Panc1 (cell line): ENCODE data around the gene PEX16. TPM values are rescaled to one million over a fixed set of nuclear protein-coding genes. Genes with fewer than 3 reads are reported as not detected.

ENCODE experiments used
- ATAC-seq: fragments of 200-7000 bp; cut with Tn5 transposase; 2 replicates; pipeline ENCODE4 v1.9.1; 2020; ENCODE audit warnings: mild to moderate bottlenecking, moderate library complexity
- BruUV-seq: library from RNA; stranded (reverse); fragments of 400-500 nt; replicated peaks from 2 replicates; lab custom pipeline; 2021; lab: Mats Ljungman, UMichigan
- CTCF ChIA-PET: fragments of 300-600 bp; sonication (Branson Sonifier 250); formaldehyde crosslinking; loops from one replicate; lab custom pipeline; 2022; ENCODE audit warnings: antibody characterized with exemption; lab: Charles Lee
- POLR2A ChIA-PET: fragments of 300-600 bp; sonication (Branson Sonifier 250); formaldehyde crosslinking; loops from one replicate; lab custom pipeline; 2022; ENCODE audit warnings: antibody characterized with exemption; lab: Charles Lee
- DNase-seq: peaks from one replicate; pipeline ENCODE4 v3.0.0-alpha.2; 2010; ENCODE audit warnings: low read depth, low spot score
- H3K27ac ChIP-seq: 2 replicates; pipeline ENCODE4 v1.5.1; 2011; ENCODE audit warnings: mild to moderate bottlenecking, low read length, inconsistent platforms
- H3K27me3 ChIP-seq: fragments of 200-500 bp; sonication (Bioruptor generic); 2 replicates; pipeline ENCODE4 v1.6.0; 2014; ENCODE audit warnings: low read length, inconsistent platforms; ENCODE audit not compliant: control insufficient read depth, insufficient read depth
- H3K36me3 ChIP-seq: fragments of 200-500 bp; sonication (Bioruptor generic); 2 replicates; pipeline ENCODE4 v1.5.1; 2014; ENCODE audit warnings: inconsistent platforms, mild to moderate bottlenecking, low read length, moderate library complexity; ENCODE audit not compliant: control insufficient read depth, insufficient read depth
- H3K4me1 ChIP-seq: 2 replicates; pipeline ENCODE4 v1.5.1; 2011; ENCODE audit warnings: inconsistent platforms, mild to moderate bottlenecking, low read length, moderate library complexity; ENCODE audit not compliant: control insufficient read depth, insufficient read depth
- H3K4me3 ChIP-seq, 2 experiments: 2 replicates each; pipeline ENCODE4 v1.5.1; 2011 to 2012; ENCODE audit warnings: low read depth in 2 of 2, low read length in 2 of 2, mild to moderate bottlenecking in 2 of 2, inconsistent platforms in 1 of 2, moderate library complexity in 1 of 2
- H3K9me3 ChIP-seq: fragments of 200-500 bp; sonication (Bioruptor generic); 2 replicates; pipeline ENCODE4 v1.5.1; 2014; ENCODE audit warnings: low read depth, mild to moderate bottlenecking, inconsistent platforms, low read length, moderate library complexity; ENCODE audit not compliant: control insufficient read depth, insufficient read depth
- CTCF ChIP-seq: fragments of 450-650 bp; IDR thresholded peaks from 2 replicates; pipeline ENCODE4 v1.5.1; 2017; ENCODE audit warnings: mild to moderate bottlenecking
- POLR2AphosphoS5 ChIP-seq: IDR thresholded peaks from 2 replicates; pipeline ENCODE4 v1.6.1; 2012; ENCODE audit warnings: mild to moderate bottlenecking, low read depth, low read length, moderate library complexity
- REST ChIP-seq, 2 experiments: IDR thresholded peaks; 2 replicates each; pipeline ENCODE4 v1.6.1; 2011 to 2012; ENCODE audit warnings: low read depth in 2 of 2, control low read depth in 1 of 2, low read length in 1 of 2, mild to moderate bottlenecking in 1 of 2, moderate library complexity in 1 of 2; ENCODE audit not compliant: insufficient read depth in 1 of 2
- SIN3A ChIP-seq: IDR thresholded peaks from 2 replicates; pipeline ENCODE4 v1.6.1; 2012; ENCODE audit warnings: low read depth, mild to moderate bottlenecking, low read length, moderate library complexity, borderline replicate concordance; ENCODE audit not compliant: insufficient read depth
- TCF7L2 ChIP-seq: IDR thresholded peaks from 2 replicates; pipeline ENCODE4 v1.6.1; 2011; ENCODE audit warnings: mild to moderate bottlenecking, low read depth, low read length, inconsistent platforms
- in situ Hi-C: cut with HindIII; loops from 2 replicates; pipeline ENCODE4 v1.10.0; 2016; ENCODE audit warnings: low sequenced_read_pairs, low pct_unique_long_range_greater_than_20kb
- intact Hi-C: fragments of 100-400 bp; cut with micrococcal nuclease; formaldehyde crosslinking; loops from one replicate; pipeline ENCODE4 v1.10.0; 2022; ENCODE audit not compliant: unreplicated experiment
- total RNA-seq: library from RNA; stranded (reverse); gene quantifications from one replicate; pipeline ENCODE4 v1.2.1, GENCODE V29; 2021; ENCODE audit not compliant: unreplicated experiment

PEX16 gene
- total RNA-seq, 1 experiment from 2014 or later: 37.5 TPM

DNA sequence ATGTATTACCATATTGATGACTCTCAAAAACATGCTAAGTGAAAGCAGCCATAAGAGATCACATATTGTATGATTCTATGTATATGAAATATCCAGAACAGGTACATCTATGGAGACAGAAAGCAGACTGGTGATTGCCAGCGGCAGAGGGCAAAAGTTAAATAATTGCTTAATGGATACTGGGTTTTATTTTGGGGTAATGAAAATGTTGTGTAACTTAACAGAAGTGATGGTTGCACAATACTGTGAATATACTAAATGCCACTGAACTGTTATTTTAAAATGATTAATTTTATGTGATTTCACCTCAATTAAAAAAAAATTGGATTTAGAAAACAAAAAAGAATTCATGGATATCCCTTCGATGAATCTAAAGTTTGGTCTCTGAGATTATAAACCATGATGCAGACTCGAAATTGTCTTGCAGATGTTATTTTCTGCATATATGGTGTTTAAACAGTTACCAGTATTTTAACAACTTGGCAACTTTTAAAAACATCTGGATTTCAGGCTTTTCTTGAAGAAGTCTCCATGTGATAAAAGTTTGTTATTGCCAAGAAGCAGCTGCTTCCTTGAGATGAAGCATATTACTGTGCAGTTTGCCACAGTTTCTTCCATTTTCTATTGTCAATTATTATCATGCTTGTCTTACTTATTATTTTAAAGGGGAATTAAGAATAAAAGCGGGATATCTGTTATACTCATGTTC, 42.9 kb upstream of the PEX16 start:
- peaks cover 10% of the 10 kb centered on the region for H3K36me3 ChIP-seq
- no TSS peak for BruUV-seq
- ATAC-seq (no peak), DNase-seq (no peak)
- TF ChIP-seq TCF7L2 (no peak), SIN3A (no peak), POLR2AphosphoS5 (no peak), CTCF (no peak), REST (IDR thresholded peaks at IDR 0.05; ENCODE audit: insufficient read depth in 1 of 2, low read depth in 2 of 2, low read length in 1 of 2) (no peak)
- ChIA-PET CTCF (no interaction called here), POLR2A (no interaction called here)
- H3K27me3 ChIP-seq: no peaks in the 10 kb centered on the region
- no peak overlapping the region for H3K27ac ChIP-seq
- H3K4me1 ChIP-seq: no peaks in the 10 kb centered on the region
- H3K9me3 ChIP-seq: no peaks in the 10 kb centered on the region
- in situ Hi-C loops (no loop called here), intact Hi-C loops (no loop called here)
- no peak overlapping the region for H3K4me3 ChIP-seq

DNA sequence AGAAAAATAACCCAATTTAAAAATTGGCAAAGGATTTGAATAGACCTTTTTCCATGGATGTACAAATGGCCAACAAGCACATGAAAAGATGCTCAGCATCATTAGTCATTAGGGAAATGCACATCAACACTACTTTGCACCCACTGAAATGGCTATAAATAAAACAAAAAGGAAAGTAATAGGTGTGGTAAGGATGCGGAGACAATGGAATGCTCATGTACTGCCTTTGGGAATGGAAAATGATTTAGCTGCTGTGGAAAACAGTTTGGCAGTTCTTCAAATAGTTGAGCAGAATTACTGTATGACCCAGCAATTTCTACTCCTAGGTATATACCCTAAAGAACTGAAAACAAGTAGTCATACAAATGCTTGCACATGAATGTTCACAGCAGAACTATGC, 42.2 kb upstream of the PEX16 start:
- ChIA-PET POLR2A (no interaction called here), CTCF (no interaction called here)
- ATAC-seq (no peak), DNase-seq (no peak)
- no peak for TF ChIP-seq CTCF
- TF ChIP-seq TCF7L2: no peak
- no peak overlapping the region for H3K4me3 ChIP-seq
- H3K36me3 ChIP-seq: peaks cover 10% of the 10 kb centered on the region
- H3K27me3 ChIP-seq: no peaks in the 10 kb centered on the region
- no peak overlapping the region for H3K27ac ChIP-seq
- BruUV-seq: no TSS peak
- no peaks in the 10 kb centered on the region for H3K9me3 ChIP-seq
- no peaks in the 10 kb centered on the region for H3K4me1 ChIP-seq
- intact Hi-C loops: no loop called here
- in situ Hi-C loops: no loop called here
